K562 (cell line): Measurements from ENCODE around the gene XCL1. TPM values are rescaled to one million over a fixed set of nuclear protein-coding genes. Genes with fewer than 3 reads are reported as not detected.
A peak's percentile ranks its signal among the peaks of the same experiment; 100 is the strongest.
"Not testable (repeated sequence)": the region's sequence is repeated elsewhere in the genome, so short reads cannot be mapped to it uniquely, and the experiment has no call there.

ENCODE experiments used
- ATAC-seq: fragments of 200-7000 bp; cut with Tn5 transposase; 3 replicates; pipeline ENCODE4 v1.9.1; 2020; ENCODE audit warnings: moderate library complexity
- BruUV-seq: library from RNA; stranded (reverse); fragments of 400-500 nt; replicated peaks from 2 replicates; lab custom pipeline; 2021; lab: Mats Ljungman, UMichigan
- CTCF ChIA-PET: fragments of 300-600 bp; formaldehyde crosslinking; extraction: SDS; loops from one replicate; lab custom pipeline; 2021; ENCODE audit warnings: low intra/inter-chr PET ratio; lab: Yijun Ruan, JAX
- POLR2A ChIA-PET: fragments of 300-600, 350-650 bp; sonication (Branson Sonifier 250); formaldehyde crosslinking; extraction: SDS; loops from one replicate; lab custom pipeline; 2021; ENCODE audit warnings: antibody characterized with exemption, inconsistent platforms; lab: Yijun Ruan, JAX
- DNase-seq, 4 experiments: peaks; one replicate each; pipeline versions ENCODE4 v3.0.0 to v3.0.0-alpha.2; 2011 to 2018; ENCODE audit warnings: low spot score in 3 of 4, mixed read lengths in 3 of 4; ENCODE audit errors: extremely low read depth in 1 of 4
- FAIRE-seq: peaks from 2 replicates; lab custom pipeline; 2011; peaks lifted over from hg19 to GRCh38; lab: Jason Lieb, UNC
- H2AFZ ChIP-seq: 2 replicates; pipeline ENCODE4 v1.6.0; 2011; ENCODE audit warnings: low read depth, low read length, control low read depth, inconsistent platforms
- H3K27ac ChIP-seq: fragments of 200-600 bp; 3 replicates; pipeline ENCODE4 v1.8.0; 2011; ENCODE audit warnings: low read depth, mild to moderate bottlenecking, control low read depth, inconsistent platforms, low read length, moderate library complexity, mixed read lengths; ENCODE audit errors: extremely low read depth
- H3K27me3 ChIP-seq, 2 experiments: fragments of 300-600 bp in 1 of 2; 2 replicates in 1 of 2; 3 replicates in 1 of 2; pipeline versions ENCODE4 v1.6.0 to v1.8.0; 2011; ENCODE audit warnings: inconsistent platforms in 2 of 2, low read length in 2 of 2, mild to moderate bottlenecking in 1 of 2, mixed read lengths in 1 of 2, moderate library complexity in 1 of 2; ENCODE audit not compliant: control insufficient read depth in 2 of 2, insufficient read depth in 2 of 2
- H3K36me3 ChIP-seq: fragments of 300-600 bp; 3 replicates; pipeline ENCODE4 v1.8.0; 2011; ENCODE audit warnings: mild to moderate bottlenecking, low read length, inconsistent platforms; ENCODE audit not compliant: control insufficient read depth, insufficient read depth
- H3K4me1 ChIP-seq, 2 experiments: fragments of 200-600 bp in 1 of 2; replicated peaks in 1 of 2; 2 replicates in 1 of 2; 3 replicates in 1 of 2; pipeline versions ENCODE4 v1.5.1 to v1.8.0; 2011; ENCODE audit warnings: inconsistent platforms in 2 of 2, low read length in 2 of 2, mild to moderate bottlenecking in 1 of 2, mixed read lengths in 1 of 2, moderate library complexity in 1 of 2; ENCODE audit not compliant: control insufficient read depth in 2 of 2, insufficient read depth in 2 of 2
- H3K4me2 ChIP-seq: 2 replicates; pipeline ENCODE4 v1.6.1; 2011; ENCODE audit warnings: low read length, control low read depth, inconsistent platforms, mixed read lengths; ENCODE audit not compliant: insufficient read depth
- H3K4me3 ChIP-seq: fragments of 200-600 bp; sonication (generic), shearing (Covaris generic); 2 replicates; pipeline ENCODE4 v1.5.1; 2016; ENCODE audit warnings: control low read depth, inconsistent platforms
- H3K79me2 ChIP-seq: fragments of 200-600 bp; 3 replicates; pipeline ENCODE4 v1.8.0; 2011; ENCODE audit warnings: low read length, inconsistent platforms; ENCODE audit not compliant: control insufficient read depth, insufficient read depth
- H3K9ac ChIP-seq, 2 experiments: 2 replicates each; pipeline versions ENCODE4 v1.6.0 to v1.6.1; 2011; ENCODE audit warnings: low read depth in 2 of 2, low read length in 2 of 2, control low read depth in 1 of 2, inconsistent platforms in 1 of 2, mild to moderate bottlenecking in 1 of 2, mixed read lengths in 1 of 2; ENCODE audit not compliant: insufficient read depth in 1 of 2
- H3K9me1 ChIP-seq: one replicate; pipeline ENCODE4 v1.6.0; 2011; ENCODE audit warnings: inconsistent platforms, mild to moderate bottlenecking, low read length, moderate library complexity; ENCODE audit not compliant: control insufficient read depth, insufficient read depth
- H3K9me3 ChIP-seq: replicated peaks from 2 replicates; pipeline ENCODE4 v1.5.1; 2011; ENCODE audit warnings: low read depth, low read length, inconsistent platforms; ENCODE audit not compliant: control insufficient read depth, insufficient read depth
- H4K20me1 ChIP-seq: replicated peaks from 2 replicates; pipeline ENCODE4 v1.6.1; 2011; ENCODE audit warnings: low read length, inconsistent platforms, mixed read lengths; ENCODE audit not compliant: control insufficient read depth, insufficient read depth
- CEBPB ChIP-seq: fragments of 450-650 bp; IDR thresholded peaks from 2 replicates; pipeline ENCODE4 v1.6.1; 2016; ENCODE audit warnings: missing genetic modification characterization, missing compliant biosample characterization
- CEBPG ChIP-seq, 3 experiments: fragments of 200-800 bp in 1 of 3; sonication (Bioruptor generic) in 1 of 3; sonication (generic) in 1 of 3; formaldehyde crosslinking in 1 of 3; IDR thresholded peaks in 2 of 3; conservative IDR thresholded peaks in 1 of 3; 2 replicates each; pipeline versions ENCODE4 v1.6.1 to v1.8.0; 2016 to 2022; ENCODE audit warnings: missing compliant biosample characterization in 2 of 3, missing genetic modification characterization in 2 of 3, mild to moderate bottlenecking in 1 of 3, missing genetic modification reagents in 1 of 3
- IRF9 ChIP-seq: fragments of 450-650 bp; IDR thresholded peaks from 2 replicates; pipeline ENCODE4 v1.6.1; 2016; ENCODE audit warnings: missing biosample characterization, missing genetic modification characterization
- RAD21 ChIP-seq, 2 experiments: fragments of 250-450 bp in 1 of 2; fragments of 450-650 bp in 1 of 2; sonication (Bioruptor Pico) in 1 of 2; formaldehyde crosslinking in 1 of 2; IDR thresholded peaks in 1 of 2; conservative IDR thresholded peaks in 1 of 2; 2 replicates each; pipeline versions ENCODE4 v1.4.0 to v1.8.0; 2020 to 2022; ENCODE audit warnings: mild to moderate bottlenecking in 2 of 2, moderate library complexity in 1 of 2
- SMC3 ChIP-seq: conservative IDR thresholded peaks from 2 replicates; pipeline ENCODE4 v1.6.1; 2011; ENCODE audit warnings: low read depth, low read length, improper control_type of control experiment; ENCODE audit not compliant: insufficient read depth
- TEAD4 ChIP-seq, 2 experiments: sonication (generic) in 1 of 2; formaldehyde crosslinking in 1 of 2; IDR thresholded peaks; 2 replicates each; pipeline versions ENCODE4 v1.6.1 to v1.8.0; 2012 to 2022; ENCODE audit warnings: borderline replicate concordance in 1 of 2, inconsistent platforms in 1 of 2, low read length in 1 of 2, mild to moderate bottlenecking in 1 of 2, missing genetic modification reagents in 1 of 2
- ZNF512 ChIP-seq: IDR thresholded peaks from 2 replicates; pipeline ENCODE4 v1.6.1; 2016; ENCODE audit warnings: missing genetic modification characterization, missing compliant biosample characterization
- WGBS: fragments of 100-300 bp; shearing (Covaris generic); methylation state at CpG from one replicate; pipeline ENCODE4 v1.1.6; 2016; ENCODE audit warnings: low coverage, mixed read lengths; ENCODE audit not compliant: insufficient coverage; ENCODE audit errors: missing lambda C conversion rate; 5-methylcytosine and 5-hydroxymethylcytosine counted together
- in situ Hi-C: fragments of 300-500 bp; cut with MboI; formaldehyde crosslinking; loops from 4 replicates; pipeline ENCODE4 v1.15.0; 2018; ENCODE audit warnings: inconsistent platforms, mixed read lengths
- intact Hi-C: fragments of 100-400 bp; cut with micrococcal nuclease; formaldehyde crosslinking; loops from 2 replicates; pipeline ENCODE4 v1.14.2; 2022
- polyA plus RNA-seq, 8 experiments: library from polyadenylated mRNA; depleted of rRNA in 4 of 8; stranded (reverse) in 5 of 8; unstranded in 3 of 8; fragments of >200 nt; fragmentation: Nextera tagmentation in 2 of 8; fragmentation: Illumina TruSeq in 1 of 8; extraction: Ambion mirVana in 2 of 8; extraction: Trizol in 1 of 8; gene quantifications; 2 replicates each; pipeline versions ENCODE4 v1.2.1 to v1.2.3, GENCODE V29; 2011 to 2014; ENCODE audit warnings: inconsistent platforms in 1 of 8, missing spikeins in 1 of 8
- total RNA-seq, 7 experiments: library from RNA; depleted of rRNA in 6 of 7; stranded (reverse); fragments of >200 nt in 6 of 7; fragmentation: Illumina TruSeq in 2 of 7; extraction: Trizol in 2 of 7; gene quantifications; 2 replicates each; pipeline versions ENCODE4 v1.2.1 to v1.2.3, GENCODE V29; 2011 to 2021; ENCODE audit warnings: low replicate concordance in 1 of 7

The XCL1 gene
- total and polyA plus RNA-seq, 9 of the 15 experiments (the other 6 are each of a cell fraction or from before 2014, with no cell fraction given), result 0.06 to 0.09 (median 0.06) TPM; not detected in 6

- H3K27me3 ChIP-seq, CTCF ChIA-PET, H3K4me2 ChIP-seq, H3K4me1 ChIP-seq, H4K20me1 ChIP-seq, H3K9ac ChIP-seq, FAIRE-seq, DNase-seq, H3K27ac ChIP-seq, H2AFZ ChIP-seq, H3K9me1 ChIP-seq, H3K36me3 ChIP-seq, intact Hi-C loops, H3K4me3 ChIP-seq, BruUV-seq, ATAC-seq, H3K79me2 ChIP-seq, POLR2A ChIA-PET, H3K9me3 ChIP-seq: not testable (repeated sequence)
- WGBS, result 0% methylated on average over 4 of the region's 8 CpGs
- in situ Hi-C loops, result loop anchor here (5.0 kb wide), 1 partner anchor 33 kb away; the partner anchor contains the start of gene XCL1
Measured at GRCh38 chr1:168543840-168544498, 32.4 kb upstream of the XCL1 start, which contains the start of gene XCL2. Gene XCL2 (minus strand): TSS chr1:168543997. CDS start chr1:168543964, 33 bp downstream.

GRCh38 chr1:168545678-168546552, 30.5 kb upstream of the XCL1 start:
- H3K27ac ChIP-seq; H3K9me1 ChIP-seq; H3K9me3 ChIP-seq; H3K27me3 ChIP-seq; in situ Hi-C loops; H3K4me3 ChIP-seq; H3K79me2 ChIP-seq; H3K4me2 ChIP-seq; BruUV-seq; CTCF ChIA-PET; H4K20me1 ChIP-seq; H3K9ac ChIP-seq; POLR2A ChIA-PET; intact Hi-C loops; H3K36me3 ChIP-seq; H2AFZ ChIP-seq; H3K4me1 ChIP-seq; TF ChIP-seq CEBPG (CRISPR knock-in tag; IDR thresholded peaks at IDR 0.05); TEAD4 (CRISPR knock-in tag; IDR thresholded peaks at IDR 0.05; ENCODE audit: borderline replicate concordance): not testable (repeated sequence)
- FAIRE-seq (peak; percentile 60), DNase-seq (peak; percentile 12 to 40 (median 34)), ATAC-seq (peak; percentile 89)
- 4% methylated on average over 7 of the region's 7 CpGs for WGBS
- peak; percentile 84 for TF ChIP-seq IRF9
- TF ChIP-seq CEBPB (tag), result peak; percentile 97
- peak; percentile 22 to 50; a peak in 3 of 4 replicates for TF ChIP-seq RAD21 (CRISPR knock-in tag; conservative IDR thresholded peaks at IDR 0.05 in 1 of 2, IDR thresholded peaks at IDR 0.05 in 1 of 2)
- TF ChIP-seq CEBPG (tag; conservative IDR thresholded peaks at IDR 0.05 in 1 of 2, IDR thresholded peaks at IDR 0.05 in 1 of 2), result peak; percentile 88 to 93
- peak; percentile 85 for TF ChIP-seq ZNF512 (tag)
- peak; percentile 36; the same call in 1 of the 2 replicates for TF ChIP-seq TEAD4 (IDR thresholded peaks at IDR 0.05; ENCODE audit: low read length)
- TF ChIP-seq SMC3, result 0 out of 2 replicates have a peak, but pooled peaks have one; percentile 13
